Esophagus muscularis mucosa (tissue), 3 donors: Measurements from ENCODE around the gene ADGRD2.
"Not testable (repeated sequence)": the region's sequence is repeated elsewhere in the genome, so short reads cannot be mapped to it uniquely, and the experiment has no call there.

ENCODE experiments used
- POLR2A ChIP-seq: fragments of 450-650 bp; IDR thresholded peaks from one replicate; pipeline ENCODE4 v1.6.1; 2017; ENCODE audit warnings: antibody characterized with exemption, moderate library complexity, mild to moderate bottlenecking, low read depth
- POLR2AphosphoS5 ChIP-seq, 2 donors: sonication (generic); formaldehyde crosslinking; IDR thresholded peaks; one replicate each; pipeline ENCODE4 v1.6.1; 2017; ENCODE audit warnings: antibody characterized with exemption in 2 of 2
- TF ChIP-seq, protein P1 (sequence below), 3 experiments: fragments of 200-600 bp in 2 of 3; fragments of 450-650 bp in 1 of 3; sonication (generic) in 2 of 3; IDR thresholded peaks; one replicate each; pipeline ENCODE4 v1.5.1; 2017 to 2019; ENCODE audit warnings: antibody characterized with exemption in 3 of 3, mild to moderate bottlenecking in 2 of 3, moderate library complexity in 1 of 3

DNA sequence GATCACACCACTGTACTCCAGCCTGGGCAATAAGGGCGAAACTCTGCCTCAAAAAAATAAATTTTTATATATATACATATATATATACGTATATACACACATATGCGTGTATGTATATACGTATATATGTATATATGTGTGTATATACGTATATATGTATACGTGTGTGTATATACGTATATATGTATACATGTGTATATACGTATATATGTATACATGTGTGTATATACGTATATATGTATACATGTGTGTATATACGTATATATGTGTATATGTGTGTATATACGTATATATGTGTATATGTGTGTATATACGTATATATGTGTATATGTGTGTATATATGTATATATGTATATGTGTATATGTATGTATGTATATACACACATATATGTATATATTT lies 24.5 kb upstream of the ADGRD2 start:
- TF ChIP-seq POLR2A; POLR2AphosphoS5 (IDR thresholded peaks at IDR 0.05): not testable (repeated sequence)
- TF ChIP-seq, protein P1, sequence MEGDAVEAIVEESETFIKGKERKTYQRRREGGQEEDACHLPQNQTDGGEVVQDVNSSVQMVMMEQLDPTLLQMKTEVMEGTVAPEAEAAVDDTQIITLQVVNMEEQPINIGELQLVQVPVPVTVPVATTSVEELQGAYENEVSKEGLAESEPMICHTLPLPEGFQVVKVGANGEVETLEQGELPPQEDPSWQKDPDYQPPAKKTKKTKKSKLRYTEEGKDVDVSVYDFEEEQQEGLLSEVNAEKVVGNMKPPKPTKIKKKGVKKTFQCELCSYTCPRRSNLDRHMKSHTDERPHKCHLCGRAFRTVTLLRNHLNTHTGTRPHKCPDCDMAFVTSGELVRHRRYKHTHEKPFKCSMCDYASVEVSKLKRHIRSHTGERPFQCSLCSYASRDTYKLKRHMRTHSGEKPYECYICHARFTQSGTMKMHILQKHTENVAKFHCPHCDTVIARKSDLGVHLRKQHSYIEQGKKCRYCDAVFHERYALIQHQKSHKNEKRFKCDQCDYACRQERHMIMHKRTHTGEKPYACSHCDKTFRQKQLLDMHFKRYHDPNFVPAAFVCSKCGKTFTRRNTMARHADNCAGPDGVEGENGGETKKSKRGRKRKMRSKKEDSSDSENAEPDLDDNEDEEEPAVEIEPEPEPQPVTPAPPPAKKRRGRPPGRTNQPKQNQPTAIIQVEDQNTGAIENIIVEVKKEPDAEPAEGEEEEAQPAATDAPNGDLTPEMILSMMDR (IDR thresholded peaks at IDR 0.05), result not testable (repeated sequence)
